HPDE6-E6E7 (cell line): ENCODE data around the gene TMEM183A.

Experiments
- DNase-seq: peaks from one replicate; pipeline ENCODE4 v3.0.0; 2011; ENCODE audit warnings: missing footprints; ENCODE audit errors: extremely low spot score

The TMEM183A gene

GRCh38 chr1:203028784-203029553, 21.8 kb downstream of the TMEM183A start:
- no peak for DNase-seq

- no peak for DNase-seq
Observed at GRCh38 chr1:203031467-203031866, 24.3 kb downstream of the TMEM183A start.

GRCh38 chr1:203033287-203033686, 26.1 kb downstream of the TMEM183A start:
- DNase-seq: no peak

- DNase-seq: no peak
Observed at GRCh38 chr1:203033917-203034316, 26.7 kb downstream of the TMEM183A start.

GRCh38 chr1:203034422-203035110, 27.4 kb downstream of the TMEM183A start:
- no peak for DNase-seq

GRCh38 chr1:203035111-203036000, 28.2 kb downstream of the TMEM183A start:
- DNase-seq: no peak

GRCh38 chr1:203036135-203036534, 29.0 kb downstream of the TMEM183A start:
- no peak for DNase-seq

GRCh38 chr1:203036537-203036936, 29.4 kb downstream of the TMEM183A start:
- DNase-seq: no peak

GRCh38 chr1:203037509-203038190, 30.5 kb downstream of the TMEM183A start:
- DNase-seq: no peak

- peak; percentile 46 for DNase-seq
Observed at GRCh38 chr1:203038217-203038741, 31.1 kb downstream of the TMEM183A start.

- DNase-seq: peak; percentile 61
Observed at GRCh38 chr1:203038891-203039608, 31.9 kb downstream of the TMEM183A start.

- DNase-seq: no peak
Observed at GRCh38 chr1:203039609-203040512, 32.7 kb downstream of the TMEM183A start.

- no peak for DNase-seq
Observed at GRCh38 chr1:203040513-203041275, 33.5 kb downstream of the TMEM183A start.

GRCh38 chr1:203041351-203041932, 34.3 kb downstream of the TMEM183A start:
- no peak for DNase-seq

- DNase-seq: no peak
Observed at GRCh38 chr1:203043830-203044545, 36.8 kb downstream of the TMEM183A start.

- DNase-seq: no peak
Observed at GRCh38 chr1:203044546-203045250, 37.5 kb downstream of the TMEM183A start.

- no peak for DNase-seq
Observed at GRCh38 chr1:203045336-203045735, 38.2 kb downstream of the TMEM183A start.
